ENCODE results near the gene OR14A2.
"Not testable (repeated sequence)": the region's sequence is repeated elsewhere in the genome, so short reads cannot be mapped to it uniquely, and the experiment has no call there.

OR14A2 gene

DNA sequence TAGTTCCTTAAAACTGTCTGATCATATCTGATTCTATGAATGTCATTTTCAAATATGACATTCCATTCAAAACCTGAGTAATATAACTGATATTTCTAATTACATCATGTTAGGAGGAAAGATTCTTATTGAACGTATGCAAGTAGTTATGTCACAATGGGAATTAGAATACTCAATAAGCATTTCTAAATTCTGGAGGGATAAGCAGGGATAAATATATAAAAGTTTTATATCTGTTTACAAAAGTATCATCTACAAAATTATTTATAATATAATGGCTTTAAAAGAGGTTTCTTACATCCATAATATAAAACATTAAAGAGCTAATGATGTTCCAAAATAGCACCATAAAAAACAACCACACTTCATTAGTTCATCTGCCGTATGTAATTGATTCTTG, at the start of gene OR14A2:
TSS of gene OR14A2 (minus strand) at position 101 of the 400 bp plus-strand sequence.
- H3K27ac ChIP-seq = no peak within 1 kb of the TSS
- no peak within 1 kb of the TSS for H3K4me3 ChIP-seq

- H3K4me3 ChIP-seq = no peak overlapping the region
- H3K27ac ChIP-seq = no peak overlapping the region
Measured at GRCh38 chr1:247797518-247797917, 49.6 kb upstream of the OR14A2 start.

- no peak overlapping the region for H3K4me3 ChIP-seq
- H3K27ac ChIP-seq = no peak overlapping the region
Measured at GRCh38 chr1:247769603-247770002, 21.7 kb upstream of the OR14A2 start.

DNA sequence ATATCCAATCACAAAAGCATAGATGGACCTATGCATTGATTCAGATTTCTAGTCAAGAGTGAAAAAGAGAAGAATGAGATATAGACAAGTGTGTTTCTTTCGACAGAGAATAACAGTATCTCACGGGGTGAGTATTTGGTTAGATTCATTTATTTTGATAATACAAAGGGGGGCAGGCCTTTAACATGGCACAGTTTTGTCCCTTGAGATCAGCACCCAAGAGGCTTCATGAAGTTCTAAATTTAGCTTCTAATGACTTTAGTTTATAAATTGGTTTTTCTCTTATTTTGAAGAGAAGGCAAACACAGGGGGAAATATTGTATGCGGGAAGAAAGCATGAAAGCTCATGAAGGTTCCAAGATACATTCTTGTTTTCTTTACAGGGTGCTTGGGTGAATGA, 12.5 kb upstream of the OR14A2 start, which contains the start of gene OR1C1:
TSS of gene OR1C1 (minus strand) at position 101 of the 400 bp plus-strand sequence. CDS start 2,150 bp downstream, outside the sequence.
- Histone ChIP-seq H3K27ac (no peak within 1 kb of the TSS), H3K4me3 (no peak within 1 kb of the TSS)

- H3K27ac ChIP-seq, H3K4me3 ChIP-seq: not testable (repeated sequence)
Measured at GRCh38 chr1:247754311-247754710, 6.4 kb upstream of the OR14A2 start.

- Histone ChIP-seq H3K4me3 (no peak overlapping the region), H3K27ac (no peak overlapping the region)
Measured at GRCh38 chr1:247749870-247750269, 1.9 kb upstream of the OR14A2 start.

DNA sequence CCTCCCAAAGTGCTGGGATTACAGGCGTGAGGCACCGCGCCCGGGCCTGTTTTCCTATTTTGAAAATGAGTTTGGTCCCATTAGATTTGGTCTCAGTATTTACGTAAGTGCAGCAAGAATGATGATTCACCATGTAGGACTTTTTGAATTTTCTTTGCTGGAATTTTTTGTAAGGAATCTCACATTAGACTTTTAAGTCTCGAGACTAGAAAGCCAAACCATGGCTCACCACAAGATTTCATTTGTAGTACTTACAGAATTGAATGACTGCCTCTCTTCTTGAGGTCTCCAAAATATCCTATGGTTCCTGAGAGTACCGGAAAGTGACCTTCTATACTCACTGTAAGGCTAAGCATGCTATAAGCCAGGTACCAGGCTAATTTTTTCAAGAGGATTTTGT, 325 bp downstream of the OR14A2 start:
- no peak overlapping the region for H3K4me3 ChIP-seq
- H3K27ac ChIP-seq = no peak overlapping the region

GRCh38 chr1:247746391-247746935, 1.5 kb downstream of the OR14A2 start:
- no peak overlapping the region for H3K4me3 ChIP-seq
- no peak overlapping the region for H3K27ac ChIP-seq

GRCh38 chr1:247742215-247742760, 5.7 kb downstream of the OR14A2 start:
- H3K4me3 ChIP-seq, H3K27ac ChIP-seq: not testable (repeated sequence)

DNA sequence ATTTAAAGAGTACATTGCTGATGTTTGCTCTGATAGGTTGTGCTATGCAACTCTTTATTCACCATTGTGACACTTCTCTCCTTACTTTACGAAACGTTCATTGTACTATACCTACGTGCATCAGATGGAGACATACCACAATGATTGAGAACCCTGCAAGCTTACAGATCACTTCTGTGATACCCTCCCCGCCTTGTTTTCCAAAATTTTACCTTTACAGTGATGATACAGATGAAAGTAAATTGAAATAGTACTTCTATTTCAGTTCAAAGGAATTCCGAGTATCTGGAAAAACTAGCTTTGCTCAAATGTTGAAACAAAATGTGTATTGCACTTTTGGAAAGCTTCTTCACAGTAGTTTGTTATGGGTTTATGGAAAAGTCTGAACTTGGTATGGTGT, 6.2 kb downstream of the OR14A2 start:
- H3K27ac ChIP-seq = no peak overlapping the region
- H3K4me3 ChIP-seq = no peak overlapping the region

DNA sequence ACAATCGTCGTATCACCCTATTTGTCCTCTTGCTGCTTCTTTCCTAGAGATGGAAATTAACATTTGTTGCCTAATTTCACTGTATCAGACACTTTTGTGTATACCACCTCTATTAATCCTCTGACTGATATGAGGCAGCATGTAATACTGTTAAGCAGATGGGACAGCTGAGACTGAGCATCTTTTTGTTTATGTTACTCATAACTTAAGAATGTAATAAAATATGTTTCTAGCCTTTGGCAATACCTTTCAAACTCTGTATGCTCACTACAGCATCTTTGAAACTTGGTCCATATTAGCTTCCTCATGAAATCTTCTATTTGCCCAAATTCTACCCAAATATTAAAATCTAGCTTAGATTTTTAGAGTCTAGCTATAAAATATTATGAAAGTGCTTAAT, 7.2 kb downstream of the OR14A2 start:
- Histone ChIP-seq H3K27ac (no peak overlapping the region), H3K4me3 (no peak overlapping the region)

DNA sequence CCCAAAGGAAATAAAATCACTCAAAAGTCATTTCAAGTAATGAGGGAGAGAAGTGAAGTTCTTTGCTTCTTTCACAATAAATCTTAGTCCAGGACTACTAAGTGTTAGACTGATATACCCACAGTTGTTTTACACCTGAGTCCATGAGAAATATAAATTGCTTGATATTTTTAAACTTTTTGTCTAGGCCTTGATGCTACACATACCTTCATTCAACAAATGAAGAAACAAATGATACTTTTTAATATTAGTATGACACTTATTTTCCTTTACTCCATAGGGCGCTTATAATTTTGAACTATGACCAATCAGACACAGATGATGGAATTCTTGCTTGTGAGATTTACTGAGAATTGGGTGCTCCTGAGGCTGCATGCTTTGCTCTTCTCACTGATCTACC, 9.6 kb downstream of the OR14A2 start, which contains the start of gene OR14K1:
TSS of gene OR14K1 (plus strand) at position 301 of the 400 bp plus-strand sequence. CDS start at position 301, 0 bp downstream.
- no peak within 1 kb of the TSS for H3K4me3 ChIP-seq
- no peak within 1 kb of the TSS for H3K27ac ChIP-seq

- no peak overlapping the region for H3K27ac ChIP-seq
Measured at GRCh38 chr1:247721222-247721621, 26.7 kb downstream of the OR14A2 start.

GRCh38 chr1:247716546-247716945, 31.4 kb downstream of the OR14A2 start, which contains the start of gene OR6F1:
TSS of gene OR6F1 (minus strand) at chr1:247716646. CDS start at chr1:247712755, 3,891 bp downstream.
- no peak within 1 kb of the TSS for H3K4me3 ChIP-seq
- H3K27ac ChIP-seq = no peak within 1 kb of the TSS

More at GRCh38 chr1:247721222-247721621, 26.7 kb downstream of the OR14A2 start:
- H3K4me3 ChIP-seq = no peak overlapping the region

DNA sequence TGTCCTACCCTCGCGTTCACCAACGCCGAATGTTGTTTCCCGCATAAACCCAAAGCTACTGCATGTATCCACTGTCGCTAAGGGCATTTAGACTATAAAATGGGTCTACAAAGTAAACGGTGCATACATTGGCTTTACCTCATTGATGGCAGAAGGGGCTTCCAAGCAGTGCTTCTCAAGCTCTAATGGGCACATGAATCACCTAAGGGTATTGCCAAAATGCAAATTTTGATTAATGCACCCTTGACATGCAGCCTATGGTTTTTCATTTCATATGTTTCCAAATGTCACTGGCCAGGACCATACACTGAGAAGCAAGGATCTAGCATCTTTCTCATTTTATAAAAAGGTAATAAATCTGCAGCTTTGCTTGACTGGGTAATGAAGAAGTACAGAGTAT, 34.2 kb downstream of the OR14A2 start:
- H3K27ac ChIP-seq = no peak overlapping the region
- H3K4me3 ChIP-seq = no peak overlapping the region

- H3K4me3 ChIP-seq, H3K27ac ChIP-seq: not testable (repeated sequence)
Measured at GRCh38 chr1:247710681-247711080, 37.3 kb downstream of the OR14A2 start.

GRCh38 chr1:247701338-247701737, 46.6 kb downstream of the OR14A2 start:
- Histone ChIP-seq H3K27ac (no peak overlapping the region), H3K4me3 (no peak overlapping the region)

DNA sequence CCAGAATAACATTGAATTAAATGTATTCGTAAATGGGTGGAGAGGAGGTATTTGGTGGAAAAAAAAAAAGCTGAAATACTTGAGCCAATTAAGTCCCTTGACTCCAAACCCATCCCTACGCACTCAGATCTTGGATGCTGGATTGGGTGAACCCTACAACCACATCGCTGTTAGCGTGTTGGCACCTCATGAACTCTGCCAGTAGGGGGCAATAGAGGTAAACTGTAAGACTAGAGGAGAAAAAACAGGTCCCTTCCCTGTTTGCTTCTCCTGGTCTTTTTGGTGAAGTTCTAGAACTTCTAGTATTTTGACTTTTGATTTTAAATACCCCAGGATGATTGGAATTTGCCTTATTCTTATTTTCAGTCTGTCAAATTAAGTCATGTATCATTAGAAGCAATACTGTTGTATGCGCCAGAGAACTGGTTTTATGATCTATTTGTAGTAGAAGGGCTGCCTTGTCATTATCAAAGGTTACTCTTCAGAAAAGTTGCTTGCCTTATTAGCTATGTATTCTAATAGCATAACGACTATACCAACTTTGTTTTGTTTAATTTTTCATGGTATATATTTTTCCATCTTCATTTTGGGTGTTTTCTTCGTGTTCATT, 66.5 kb downstream of the OR14A2 start:
- Histone ChIP-seq H3K27ac (no peak overlapping the region), H3K4me3 (no peak overlapping the region)

GRCh38 chr1:247680171-247680570, 67.8 kb downstream of the OR14A2 start:
- no peak overlapping the region for H3K27ac ChIP-seq
- no peak overlapping the region for H3K4me3 ChIP-seq

DNA sequence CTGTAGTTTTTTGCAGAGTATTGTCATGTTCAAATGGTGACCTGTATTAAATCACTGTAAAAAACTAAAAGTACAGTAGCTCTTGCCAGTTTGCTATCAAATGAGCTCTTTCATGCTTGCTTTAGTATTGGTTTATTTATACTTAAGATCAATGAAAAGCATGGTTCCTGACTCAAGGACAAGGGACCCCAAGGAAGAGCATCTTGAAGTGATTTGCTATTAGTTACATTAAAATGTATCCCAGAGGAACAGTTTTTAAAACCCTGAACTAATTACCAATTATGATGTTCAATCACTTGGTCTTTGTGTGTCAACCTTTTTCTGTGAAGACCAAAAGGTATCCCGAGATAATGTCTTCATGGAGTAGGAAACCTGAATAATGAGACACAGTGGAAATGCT, 68.3 kb downstream of the OR14A2 start, which contains the start of gene OR13G1:
TSS of gene OR13G1 (minus strand) at position 101 of the 400 bp plus-strand sequence. CDS start 6,698 bp downstream, outside the sequence.
- Histone ChIP-seq H3K27ac (no peak within 1 kb of the TSS), H3K4me3 (no peak within 1 kb of the TSS)

Data from skin epidermis (tissue), 12 donors.